Measurements from ENCODE around the gene CHAF1B. TPM values are rescaled to one million over a fixed set of nuclear protein-coding genes. Genes with fewer than 3 reads are reported as not detected.

The CHAF1B gene
- total and polyA plus RNA-seq, 9 of the 15 experiments (the other 6 are each of a cell fraction or from before 2014, with no cell fraction given), result 7.5 to 36.8 (median 21.0) TPM

DNA sequence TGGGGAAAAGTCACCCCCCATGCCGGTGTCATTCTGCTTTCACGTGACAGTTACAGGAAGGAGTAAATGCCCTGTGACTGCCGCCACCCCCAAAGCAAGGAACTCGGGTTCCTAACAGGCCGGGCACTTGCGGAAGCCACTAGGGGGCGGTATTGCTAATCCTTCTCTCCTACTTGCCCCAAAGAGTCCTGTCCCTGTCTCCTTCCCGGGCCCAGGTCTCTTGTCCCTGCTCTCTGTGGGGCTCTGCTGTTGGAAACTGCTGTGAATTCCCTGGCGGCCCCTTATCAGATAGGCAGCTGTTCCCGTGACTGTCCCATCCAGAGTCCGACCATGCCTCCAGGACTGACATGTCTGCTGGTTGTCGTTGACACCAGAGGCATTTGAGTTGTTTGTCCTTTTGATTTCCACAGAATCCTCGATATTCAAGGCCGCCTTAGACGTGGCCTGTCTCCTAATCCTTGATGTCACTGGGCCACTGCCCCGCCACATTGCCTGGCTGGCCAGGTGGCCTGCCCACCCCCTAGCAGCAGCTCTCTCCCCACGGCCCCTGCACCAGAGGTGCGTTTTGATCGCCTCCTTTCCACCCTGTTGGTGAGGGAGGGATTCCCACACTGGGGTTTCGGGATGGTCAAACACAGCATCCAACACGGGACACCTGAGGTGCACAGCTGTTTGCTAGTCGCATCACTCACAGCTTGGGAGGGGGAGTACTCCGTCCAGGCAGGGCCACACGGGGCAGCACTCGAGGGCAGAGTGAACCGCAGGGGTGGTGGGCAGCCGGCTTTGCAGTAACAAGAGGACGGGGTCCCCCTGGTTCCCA lies 37.3 kb downstream of the CHAF1B start (continued):
- TF ChIP-seq, protein P1, sequence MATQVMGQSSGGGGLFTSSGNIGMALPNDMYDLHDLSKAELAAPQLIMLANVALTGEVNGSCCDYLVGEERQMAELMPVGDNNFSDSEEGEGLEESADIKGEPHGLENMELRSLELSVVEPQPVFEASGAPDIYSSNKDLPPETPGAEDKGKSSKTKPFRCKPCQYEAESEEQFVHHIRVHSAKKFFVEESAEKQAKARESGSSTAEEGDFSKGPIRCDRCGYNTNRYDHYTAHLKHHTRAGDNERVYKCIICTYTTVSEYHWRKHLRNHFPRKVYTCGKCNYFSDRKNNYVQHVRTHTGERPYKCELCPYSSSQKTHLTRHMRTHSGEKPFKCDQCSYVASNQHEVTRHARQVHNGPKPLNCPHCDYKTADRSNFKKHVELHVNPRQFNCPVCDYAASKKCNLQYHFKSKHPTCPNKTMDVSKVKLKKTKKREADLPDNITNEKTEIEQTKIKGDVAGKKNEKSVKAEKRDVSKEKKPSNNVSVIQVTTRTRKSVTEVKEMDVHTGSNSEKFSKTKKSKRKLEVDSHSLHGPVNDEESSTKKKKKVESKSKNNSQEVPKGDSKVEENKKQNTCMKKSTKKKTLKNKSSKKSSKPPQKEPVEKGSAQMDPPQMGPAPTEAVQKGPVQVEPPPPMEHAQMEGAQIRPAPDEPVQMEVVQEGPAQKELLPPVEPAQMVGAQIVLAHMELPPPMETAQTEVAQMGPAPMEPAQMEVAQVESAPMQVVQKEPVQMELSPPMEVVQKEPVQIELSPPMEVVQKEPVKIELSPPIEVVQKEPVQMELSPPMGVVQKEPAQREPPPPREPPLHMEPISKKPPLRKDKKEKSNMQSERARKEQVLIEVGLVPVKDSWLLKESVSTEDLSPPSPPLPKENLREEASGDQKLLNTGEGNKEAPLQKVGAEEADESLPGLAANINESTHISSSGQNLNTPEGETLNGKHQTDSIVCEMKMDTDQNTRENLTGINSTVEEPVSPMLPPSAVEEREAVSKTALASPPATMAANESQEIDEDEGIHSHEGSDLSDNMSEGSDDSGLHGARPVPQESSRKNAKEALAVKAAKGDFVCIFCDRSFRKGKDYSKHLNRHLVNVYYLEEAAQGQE (IDR thresholded peaks at IDR 0.05; ENCODE audit: borderline replicate concordance), result peak; percentile 73
- TF ChIP-seq, protein P1 (CRISPR knock-in tag; IDR thresholded peaks at IDR 0.05; ENCODE audit: low read depth), result no peak
